AG04449 (cell line): ENCODE results near the gene SGPL1.
"Not testable (repeated sequence)": the region's sequence is repeated elsewhere in the genome, so short reads cannot be mapped to it uniquely, and the experiment has no call there.

Experiments used
- CTCF ChIA-PET: fragments of 350-600 bp; formaldehyde crosslinking; extraction: SDS; loops from one replicate; lab custom pipeline; 2021; ENCODE audit warnings: antibody characterized with exemption; lab: Yijun Ruan, JAX
- POLR2A ChIA-PET: fragments of 400-600, 350-600 bp; formaldehyde crosslinking; extraction: SDS; loops from one replicate; lab custom pipeline; 2020; ENCODE audit warnings: antibody characterized with exemption, inconsistent platforms; lab: Yijun Ruan, JAX
- DNase-seq: peaks from one replicate; pipeline ENCODE4 v3.0.0-alpha.2; 2010; ENCODE audit warnings: low read depth, low spot score
- H3K4me3 ChIP-seq: 2 replicates; pipeline ENCODE4 v1.5.1; 2011; ENCODE audit warnings: low read depth, mild to moderate bottlenecking, control low read depth, low read length
- CTCF ChIP-seq: IDR thresholded peaks from one replicate; pipeline ENCODE4 v1.5.1; 2011; ENCODE audit warnings: mild to moderate bottlenecking, moderate library complexity, low read length, control low read depth, inconsistent platforms; ENCODE audit not compliant: insufficient read depth; ENCODE audit errors: missing control alignments

SGPL1 gene

GRCh38 chr10:70815504-70816219 lies at the start of gene SGPL1:
Gene SGPL1 (plus strand): TSS chr10:70815948. CDS start chr10:70816854, 906 bp downstream.
- TF ChIP-seq CTCF: peak; percentile 89
- H3K4me3 ChIP-seq: peak within 1 kb of the TSS; percentile 91
- ChIA-PET POLR2A (interaction anchor here (1.2 to 1.7 kb wide), 3 partner anchors 17 to 264 kb away, joined by 3 to 8 read pairs (median 6); no protein-coding TSS in a partner anchor), CTCF (interaction anchor here (0.7 to 10.2 kb wide), 18 partner anchors 9 to 265 kb away, joined by 3 to 81 read pairs (median 4); no protein-coding TSS in a partner anchor)
- DNase-seq: no peak

GRCh38 chr10:70768026-70768685 lies 47.6 kb upstream of the SGPL1 start:
- CTCF ChIA-PET: interaction anchor here (1.1 to 3.9 kb wide), 2 partner anchors 9 to 218 kb away, joined by 8 to 21 read pairs; no protein-coding TSS in a partner anchor
- H3K4me3 ChIP-seq, DNase-seq, POLR2A ChIA-PET: not testable (repeated sequence)

- CTCF ChIA-PET: interaction anchor here (1.6 to 2.0 kb wide), 2 partner anchors 110 to 112 kb away, joined by 4 to 6 read pairs; no protein-coding TSS in a partner anchor
- TF ChIP-seq CTCF: no peak
- H3K4me3 ChIP-seq: no peak overlapping the region
- POLR2A ChIA-PET: no interaction called here
- no peak for DNase-seq
These were observed 46.6 kb upstream of the SGPL1 start for GRCh38 chr10:70769121-70769520.

- no peak overlapping the region for H3K4me3 ChIP-seq
- no peak for DNase-seq
- CTCF ChIA-PET: interaction anchor here (0.7 to 2.8 kb wide), 7 partner anchors 8 to 218 kb away, joined by 3 to 12 read pairs (median 4); no protein-coding TSS in a partner anchor
- POLR2A ChIA-PET: no interaction called here
- TF ChIP-seq CTCF: no peak
These were observed 45.7 kb upstream of the SGPL1 start for GRCh38 chr10:70770001-70770400.

- H3K4me3 ChIP-seq: not testable (repeated sequence)
- POLR2A ChIA-PET: interaction anchor here (0.6 kb wide), 1 partner anchor 173 kb away, joined by 3 read pairs; no protein-coding TSS in a partner anchor
These were observed 45.2 kb upstream of the SGPL1 start for GRCh38 chr10:70770516-70770915.

GRCh38 chr10:70771311-70772194 lies 44.2 kb upstream of the SGPL1 start:
- CTCF ChIA-PET: interaction anchor here (0.6 to 2.8 kb wide), 5 partner anchors 11 to 222 kb away, joined by 3 to 12 read pairs (median 4); no protein-coding TSS in a partner anchor
- TF ChIP-seq CTCF: no peak
- no peak for DNase-seq
- H3K4me3 ChIP-seq: no peak overlapping the region
- POLR2A ChIA-PET: no interaction called here

More at GRCh38 chr10:70770516-70770915, 45.2 kb upstream of the SGPL1 start:
- CTCF ChIA-PET: interaction anchor here (0.7 to 2.8 kb wide), 7 partner anchors 9 to 219 kb away, joined by 3 to 12 read pairs (median 4); no protein-coding TSS in a partner anchor
- not testable (repeated sequence) for DNase-seq
